SW480 (cell line): ENCODE data around the gene KMO.

ENCODE experiments used
- DNase-seq: peaks from one replicate; pipeline ENCODE4 v3.0.0-alpha.2; 2016; ENCODE audit warnings: low spot score

KMO gene

DNA sequence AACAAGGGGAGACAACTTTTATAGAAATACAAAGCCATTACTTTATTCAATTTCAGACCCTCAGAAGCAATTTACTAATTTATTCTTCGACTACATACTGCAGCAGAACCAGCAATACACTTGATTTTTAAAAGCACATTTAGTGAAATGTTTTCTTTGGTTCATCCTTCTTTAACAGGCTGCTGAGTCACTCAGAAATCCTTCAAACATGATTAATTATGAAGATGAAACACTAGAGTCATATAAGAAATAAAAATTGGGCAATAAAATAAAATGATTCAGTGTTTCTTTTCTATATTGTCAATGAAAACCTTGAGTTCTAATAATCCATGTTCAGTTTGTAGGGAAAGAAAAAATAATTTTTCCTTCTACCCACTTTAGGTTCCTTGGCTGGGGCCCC is 61.0 kb downstream of the KMO start:
- no peak for DNase-seq

DNA sequence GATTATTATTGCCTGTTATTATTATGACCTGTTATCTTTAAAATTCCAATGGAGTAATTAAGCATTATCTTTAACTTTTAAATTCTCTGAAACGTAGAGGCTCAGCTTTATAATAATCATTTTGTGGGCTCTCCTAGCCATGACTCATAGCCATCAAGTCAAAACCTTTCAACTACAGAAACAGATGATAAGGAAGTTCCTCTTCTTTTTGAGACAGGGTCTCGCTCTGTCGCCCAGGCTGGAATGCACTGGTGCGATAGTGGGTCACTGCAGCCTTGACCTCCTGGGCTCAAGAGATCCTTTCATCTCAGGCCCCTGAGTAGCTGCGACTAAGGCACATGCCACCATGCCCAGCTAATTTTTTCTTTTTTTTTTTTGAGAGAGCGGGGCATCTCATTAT is 64.5 kb downstream of the KMO start:
- no peak for DNase-seq

DNA sequence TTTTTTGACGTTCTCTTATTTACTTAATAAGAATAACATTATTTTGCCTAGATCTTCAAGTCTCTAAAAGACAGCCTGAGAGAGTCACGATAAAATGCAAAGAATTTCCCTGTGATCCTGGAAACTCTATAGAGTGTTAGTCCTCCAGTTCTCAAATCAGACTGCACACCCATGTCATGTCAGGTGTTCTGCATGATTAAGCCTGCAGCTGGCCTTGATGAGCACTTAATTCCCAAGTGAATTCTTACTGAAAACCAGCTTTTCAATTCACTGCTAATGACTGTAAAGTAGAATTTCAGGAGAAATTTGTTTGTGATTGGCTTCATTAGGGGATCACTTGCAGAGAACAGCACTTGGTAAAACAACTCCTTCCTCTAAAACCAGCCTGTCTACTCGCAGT is 66.1 kb downstream of the KMO start:
- DNase-seq = no peak

DNA sequence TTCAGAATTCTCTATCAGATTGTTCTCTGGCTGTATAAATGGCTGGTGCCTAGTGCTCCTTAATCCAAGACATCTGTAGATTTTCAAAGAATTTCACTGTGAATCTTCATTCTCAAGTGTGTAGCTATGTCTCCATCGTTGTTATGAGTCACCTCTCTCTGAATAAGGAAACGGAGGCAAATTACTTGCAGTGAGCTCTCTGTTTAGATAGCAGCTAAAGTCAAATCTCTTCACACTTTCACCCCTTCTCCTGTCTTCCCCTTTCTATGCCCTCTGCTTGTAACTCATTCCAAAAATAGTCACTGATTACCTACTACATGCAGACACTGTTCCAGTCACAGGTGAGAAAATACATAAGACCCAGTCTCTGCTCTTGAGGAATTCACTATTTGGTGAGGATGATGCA is 68.3 kb downstream of the KMO start:
- DNase-seq = no peak

DNA sequence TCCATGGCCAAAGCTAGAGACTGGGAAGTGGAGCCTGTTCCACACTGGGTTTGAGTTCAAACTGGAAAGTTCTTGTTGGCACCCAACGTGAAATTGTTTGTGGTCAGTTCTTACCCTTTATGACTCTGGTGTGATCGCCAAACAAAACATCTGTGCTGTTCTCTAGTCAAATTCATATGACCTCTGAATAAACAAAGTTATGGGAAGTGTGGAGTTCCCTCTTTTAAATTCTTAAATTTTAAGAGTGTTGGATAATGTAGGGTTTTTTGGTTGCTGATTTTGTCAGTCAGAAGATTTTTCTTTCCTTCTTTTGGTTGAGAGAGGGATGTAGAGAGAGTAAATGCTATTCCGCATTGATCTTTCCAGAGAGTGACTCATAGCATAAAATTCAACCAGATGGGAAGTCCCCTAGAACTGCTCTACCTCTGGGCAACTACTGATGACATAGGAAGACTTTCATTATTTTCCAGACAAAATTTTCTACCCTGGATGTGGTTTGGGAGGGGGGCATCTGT is 71.6 kb downstream of the KMO start:
- DNase-seq = no peak

DNA sequence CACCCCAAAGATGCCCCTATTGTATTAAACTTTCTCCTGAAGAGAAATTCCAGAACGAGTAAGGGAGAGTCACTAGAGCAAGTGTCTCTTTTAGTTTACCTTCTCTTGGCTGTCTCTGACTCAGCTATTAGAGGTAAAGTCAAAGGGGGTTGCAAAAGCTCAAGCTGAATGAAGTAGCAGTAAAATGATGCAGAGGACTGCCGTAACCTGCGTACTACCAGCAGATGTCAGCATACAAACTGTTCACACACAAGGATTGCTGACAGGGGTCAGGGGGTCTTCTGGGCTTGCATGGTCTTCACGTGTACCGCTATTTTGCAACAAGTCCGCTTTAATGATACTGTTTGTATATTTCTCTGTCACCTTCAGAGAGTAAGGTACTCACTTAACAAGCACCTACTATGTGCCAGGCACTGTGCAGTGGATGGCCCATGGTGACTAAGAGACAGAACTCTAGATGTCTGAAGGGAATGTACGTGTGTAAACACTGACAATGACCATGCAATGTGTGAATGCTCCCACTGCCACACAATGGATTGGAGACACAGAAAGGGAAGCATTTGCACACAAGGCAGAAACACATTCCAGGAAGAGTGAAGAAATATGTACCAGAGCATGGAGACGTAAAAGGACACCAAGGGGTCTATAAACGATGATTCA is 73.1 kb downstream of the KMO start:
- no peak for DNase-seq

DNA sequence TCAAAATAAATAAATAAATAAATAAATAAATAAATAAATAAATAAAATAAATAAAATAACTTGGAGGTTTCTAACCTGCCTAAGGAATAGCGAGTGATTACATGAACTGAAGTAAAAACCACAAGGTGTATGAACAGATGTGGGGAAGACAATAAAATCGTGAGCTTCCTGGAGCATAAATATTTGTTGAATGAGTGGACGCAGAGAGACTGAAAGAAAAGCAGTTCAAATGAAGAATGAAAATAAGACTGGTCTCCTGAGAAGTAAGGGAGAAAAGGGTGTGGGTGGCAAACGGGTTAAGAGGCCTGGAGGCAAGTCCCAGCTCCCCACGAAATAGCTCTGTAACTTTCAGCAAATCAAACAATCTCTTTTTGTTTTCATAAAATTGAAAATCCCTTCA is 74.4 kb downstream of the KMO start:
- peak; percentile 14 for DNase-seq

DNA sequence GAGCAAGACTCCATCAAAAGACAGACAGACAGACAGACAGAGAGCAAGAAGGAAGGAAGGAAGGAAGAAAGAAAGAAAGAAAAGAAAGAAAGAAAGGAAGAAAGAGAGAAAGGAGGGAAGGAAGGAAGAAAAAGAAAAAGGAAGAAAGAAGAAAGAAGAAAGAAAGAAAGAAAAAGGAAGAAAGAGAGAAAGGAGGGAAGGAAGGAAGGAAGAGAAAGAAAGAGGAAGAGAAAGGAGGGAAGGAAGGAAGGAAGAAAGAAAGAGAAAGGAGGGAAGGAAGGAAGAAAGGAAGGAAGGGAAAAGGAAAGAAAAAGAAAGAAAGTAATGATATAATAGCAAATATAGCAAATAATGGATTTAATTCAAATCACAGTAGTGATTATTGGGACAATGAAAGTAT is 75.3 kb downstream of the KMO start:
- no peak for DNase-seq

DNA sequence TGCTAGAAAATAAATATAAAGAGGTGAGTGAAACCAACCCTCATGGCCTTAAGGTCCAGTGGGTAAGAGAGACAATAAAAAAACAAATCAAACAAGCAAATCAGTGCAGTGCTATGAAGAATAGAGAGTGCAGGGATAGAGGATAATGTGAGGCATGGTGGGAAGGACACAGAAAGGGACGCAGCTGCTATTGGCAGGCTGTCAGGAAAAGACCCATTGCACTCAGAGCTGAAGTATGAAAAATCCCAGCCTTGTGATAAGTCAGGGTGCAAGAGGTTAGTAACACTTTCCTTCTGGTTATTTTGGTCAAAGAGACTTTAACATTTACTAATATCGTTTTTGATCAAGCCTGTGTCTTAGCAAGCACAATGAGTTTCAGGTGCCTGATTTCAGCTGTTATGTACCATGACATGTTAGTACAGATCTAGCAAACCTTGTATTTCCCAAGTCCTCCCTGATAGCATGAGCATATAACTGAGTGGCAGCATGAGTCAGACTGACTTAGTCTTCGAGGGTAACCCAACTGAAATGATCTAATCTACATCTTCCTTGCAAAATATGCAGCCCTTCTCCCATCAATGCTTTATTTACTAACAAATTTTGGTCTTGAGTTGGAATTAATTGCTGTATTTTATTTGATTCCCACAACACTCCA is 76.3 kb downstream of the KMO start:
- no peak for DNase-seq

DNA sequence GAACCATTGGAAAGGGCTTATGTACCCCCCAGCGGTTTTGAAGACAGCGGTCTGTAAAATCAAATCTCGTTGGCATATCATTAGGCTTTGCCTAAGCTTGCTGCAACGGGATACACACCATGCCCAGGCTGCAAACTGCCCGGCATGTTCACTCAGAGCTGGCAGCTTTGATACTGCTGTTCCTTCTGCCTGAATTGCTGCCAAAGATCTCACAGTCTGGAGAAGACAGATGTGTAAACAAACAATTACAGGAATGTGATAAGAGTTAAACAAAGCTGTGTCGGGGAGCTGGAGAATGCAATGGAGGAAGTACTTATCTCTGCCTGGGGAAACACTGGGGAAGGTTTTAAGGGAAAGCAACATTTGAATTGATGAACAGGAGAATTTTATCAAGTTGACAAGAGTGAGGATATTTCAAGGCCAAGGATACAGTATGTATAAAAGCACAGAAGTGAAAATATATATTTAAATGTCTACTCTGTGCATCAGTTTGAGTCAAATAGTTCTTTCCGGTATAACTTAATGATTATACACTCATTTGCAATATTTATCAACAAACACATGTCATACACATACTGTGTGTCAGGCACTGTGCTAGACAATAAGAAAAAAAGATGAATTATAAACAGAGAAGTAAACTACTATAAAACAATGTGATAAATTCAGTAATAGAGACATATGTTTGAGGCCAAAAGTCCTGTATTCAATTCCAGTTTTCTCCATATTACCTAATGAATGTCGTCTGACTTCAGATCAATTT is 78.1 kb downstream of the KMO start:
- DNase-seq = no peak

DNA sequence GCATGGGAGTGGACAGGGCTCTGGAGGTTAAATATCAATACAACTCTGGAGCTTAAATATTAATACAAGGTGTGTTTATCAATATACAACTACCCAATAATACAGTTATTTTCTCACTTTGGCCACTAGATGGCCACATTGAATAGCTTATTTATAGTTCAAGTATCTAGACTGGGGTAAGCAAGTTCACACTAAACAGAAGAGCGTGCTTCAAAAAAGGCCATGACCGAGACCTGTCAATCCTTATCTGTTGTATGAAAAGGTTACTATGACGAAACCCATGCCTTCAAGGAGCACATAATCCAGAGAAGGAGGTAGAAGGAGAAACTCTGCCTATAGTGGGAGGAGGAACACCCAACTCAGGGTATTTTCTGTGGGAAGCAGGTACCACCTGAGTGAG is 78.9 kb downstream of the KMO start:
- peak; percentile 74 for DNase-seq

DNA sequence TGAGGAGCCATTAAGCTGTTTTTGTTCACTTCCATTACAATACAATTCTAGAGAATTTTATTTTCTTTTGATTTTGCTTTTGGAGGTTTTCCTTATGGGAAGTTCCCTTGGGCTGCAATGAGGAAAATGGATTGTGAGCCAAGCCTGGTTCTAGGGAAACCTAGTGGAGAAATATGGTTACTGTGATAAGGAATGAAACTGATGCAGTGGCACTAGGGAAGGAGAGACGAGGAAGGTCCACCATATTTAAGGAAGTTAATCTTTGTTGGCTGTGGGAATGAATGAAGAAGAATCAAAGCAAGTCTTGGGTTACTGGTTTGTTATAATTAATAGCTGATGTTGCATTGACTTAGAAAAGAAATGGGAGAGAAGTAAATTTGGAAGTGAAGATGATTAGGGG is 79.6 kb downstream of the KMO start:
- no peak for DNase-seq

DNA sequence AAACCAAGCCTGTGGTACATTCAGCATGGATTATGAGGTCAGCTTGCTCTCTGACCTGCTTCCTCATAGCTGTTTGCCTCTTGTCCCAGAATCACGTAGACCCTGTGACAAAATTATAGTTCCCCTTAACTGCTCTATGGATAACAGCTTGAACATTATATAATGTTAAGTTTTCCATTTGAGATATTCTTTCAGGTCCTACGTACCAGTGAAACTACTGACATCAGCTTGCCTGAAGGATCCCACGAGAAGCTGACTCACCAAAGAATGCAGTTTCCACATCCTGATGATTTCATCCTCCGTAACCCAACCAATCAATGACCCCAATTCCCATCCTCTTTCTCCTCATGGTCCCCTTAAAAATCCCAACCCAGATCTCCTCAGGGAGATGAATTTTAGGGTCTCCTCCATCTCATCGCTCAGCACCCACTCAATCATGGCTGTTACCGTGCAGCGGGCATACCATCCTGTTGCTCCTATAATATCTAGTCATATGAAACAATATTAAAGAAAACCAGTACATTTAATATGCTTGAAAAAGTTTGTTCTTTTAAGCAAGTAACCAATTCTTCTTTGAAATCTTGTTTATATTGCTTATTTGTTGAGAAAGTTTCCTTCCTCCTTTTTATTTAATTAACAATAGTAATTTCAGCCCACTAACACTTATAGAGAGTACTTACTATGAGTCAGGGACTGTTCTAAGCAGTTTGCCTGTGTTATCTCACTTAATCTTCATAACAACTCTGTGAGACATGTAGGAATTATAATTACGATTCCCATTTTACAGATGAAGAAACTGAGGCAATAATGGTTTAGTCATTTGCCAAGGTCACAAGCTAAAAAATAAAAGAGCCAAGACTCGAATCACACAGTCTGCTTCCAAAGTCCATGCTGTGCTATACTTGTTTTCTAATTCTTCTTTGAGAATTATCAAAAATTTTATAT is 80.6 kb downstream of the KMO start:
- peak; percentile 50 for DNase-seq

DNA sequence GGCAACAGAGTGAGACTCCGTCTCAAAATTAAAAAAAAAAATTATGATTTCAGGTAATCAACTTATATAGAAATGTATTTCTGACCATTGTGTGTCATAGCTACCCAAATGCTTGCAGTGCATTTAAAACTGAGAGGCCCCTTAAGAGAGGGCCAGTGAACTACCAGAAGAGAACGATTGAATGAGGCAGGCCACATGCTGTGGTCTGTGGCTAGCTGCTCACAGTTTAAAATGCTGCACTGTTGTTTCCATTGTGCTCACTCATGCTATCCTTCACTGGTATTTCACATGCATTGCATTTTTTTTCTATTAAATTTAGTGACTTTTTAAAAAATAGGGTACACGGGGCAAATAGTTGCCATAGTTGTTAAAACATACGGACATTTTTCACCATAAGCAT is 82.0 kb downstream of the KMO start:
- no peak for DNase-seq

DNA sequence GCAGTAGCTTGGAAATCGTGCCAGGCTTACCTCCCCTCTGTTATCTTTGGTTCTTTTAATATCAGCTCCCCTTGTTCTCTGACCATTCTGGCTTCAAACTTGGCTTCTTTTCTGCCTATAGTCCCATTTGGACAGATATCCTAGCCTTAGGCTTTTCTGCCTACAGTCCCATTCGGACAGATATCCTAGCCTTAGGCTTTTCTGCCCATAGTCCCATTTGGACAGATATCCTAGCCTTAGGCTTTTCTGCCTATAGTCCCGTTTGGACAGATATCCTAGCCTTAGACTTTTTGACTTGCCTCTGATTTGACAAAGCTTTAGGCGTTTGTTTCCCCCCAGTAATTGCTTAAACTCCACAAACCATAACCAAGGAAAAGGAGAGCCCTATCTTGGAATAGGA is 82.4 kb downstream of the KMO start:
- no peak for DNase-seq

DNA sequence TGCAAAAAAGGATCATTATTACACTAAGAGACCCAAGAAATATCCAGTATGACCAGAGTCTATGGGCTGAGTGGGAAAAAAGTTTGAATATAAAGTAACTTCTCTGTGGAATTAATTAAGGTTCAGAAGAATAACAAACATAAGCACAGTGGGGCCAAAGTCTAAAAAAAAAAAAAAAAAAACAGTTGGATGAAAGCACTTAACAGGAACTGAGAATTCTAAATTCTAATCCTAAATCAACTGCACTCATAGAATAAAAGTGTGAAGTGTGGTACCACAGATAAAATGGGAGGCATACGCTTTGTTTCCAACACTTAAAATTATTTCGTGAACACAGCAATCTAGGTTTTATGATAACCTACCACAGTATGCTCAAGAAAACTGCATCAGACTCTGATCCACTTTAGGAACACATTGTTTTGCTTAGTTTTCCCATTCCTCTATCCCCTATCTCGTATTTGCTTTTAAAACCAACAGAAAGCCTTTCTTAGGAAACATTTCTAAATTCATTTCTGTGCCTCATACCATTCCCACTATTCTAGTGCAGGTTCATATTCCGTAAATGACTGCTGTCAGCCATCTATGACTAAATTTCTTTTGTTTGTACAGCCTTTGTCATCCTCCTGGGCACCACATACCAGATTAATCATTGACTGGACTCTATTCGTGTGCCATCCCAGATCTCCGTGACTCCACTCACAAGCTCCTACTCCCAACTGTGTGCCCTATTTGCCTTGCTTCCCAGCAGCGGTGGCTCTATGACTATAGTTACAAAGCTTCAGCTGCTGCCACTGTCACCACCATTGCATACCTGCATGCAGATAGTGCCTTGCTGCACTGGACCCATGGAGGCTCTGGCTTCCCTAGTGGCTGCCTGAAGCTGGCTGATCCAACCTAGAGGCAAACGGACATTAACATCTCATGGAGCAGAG is 83.1 kb downstream of the KMO start:
- peak; percentile 71 for DNase-seq

DNA sequence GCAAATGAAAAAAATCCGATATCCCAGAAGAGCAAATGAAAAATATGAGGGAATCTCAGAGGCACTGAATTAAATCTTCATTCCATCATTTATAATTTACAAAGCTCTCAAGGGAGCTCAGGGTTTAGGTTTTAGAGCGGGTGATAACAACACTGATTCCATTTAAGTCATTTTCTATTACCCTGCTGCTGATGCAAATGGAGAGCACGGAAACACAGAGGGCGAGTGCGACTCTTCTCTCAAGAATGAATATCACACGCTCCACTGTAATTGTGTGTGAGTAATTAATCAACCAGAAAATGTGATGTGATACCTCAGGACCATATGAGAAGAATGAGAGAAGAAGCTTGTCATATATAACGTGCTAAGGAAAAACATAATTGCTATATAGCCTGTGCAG is 85.2 kb downstream of the KMO start:
- DNase-seq = no peak

DNA sequence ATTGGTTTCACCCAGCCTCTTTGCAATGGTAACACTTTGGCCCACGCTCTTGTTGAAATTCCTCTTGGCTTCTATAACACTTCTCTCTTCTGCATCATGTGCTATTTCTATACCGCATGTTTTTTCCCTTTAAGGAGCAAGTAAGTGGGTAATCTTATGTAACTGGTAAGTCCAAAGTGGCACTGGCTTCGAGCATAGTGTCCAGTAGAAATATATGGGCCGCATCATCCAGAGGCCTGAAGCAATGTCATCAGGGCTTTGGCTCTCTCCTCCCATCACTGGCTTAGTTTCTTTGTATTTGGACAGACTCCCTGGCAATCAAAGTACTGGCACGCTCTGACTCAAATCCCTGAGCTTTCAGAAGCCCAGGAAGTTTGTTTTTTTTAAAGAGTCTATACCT is 90.5 kb downstream of the KMO start:
- no peak for DNase-seq

DNA sequence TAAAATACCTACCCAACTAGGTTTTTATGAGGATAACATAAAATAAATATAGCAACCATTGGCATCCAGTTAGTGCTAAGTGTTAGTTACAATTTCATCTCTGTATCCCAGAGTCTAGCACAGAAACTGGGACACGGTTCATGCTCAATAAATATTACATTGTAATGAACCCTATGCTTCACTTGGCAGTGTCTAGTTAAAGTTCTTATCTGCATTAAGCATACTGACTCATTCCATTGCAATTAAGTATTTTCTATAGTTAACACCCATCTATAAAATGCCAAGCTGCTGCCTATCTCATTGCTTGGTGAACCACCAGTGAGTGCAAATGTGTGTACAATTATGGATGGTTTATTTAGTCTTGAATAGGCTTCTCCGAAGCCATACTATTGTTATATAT is 92.8 kb downstream of the KMO start:
- no peak for DNase-seq

DNA sequence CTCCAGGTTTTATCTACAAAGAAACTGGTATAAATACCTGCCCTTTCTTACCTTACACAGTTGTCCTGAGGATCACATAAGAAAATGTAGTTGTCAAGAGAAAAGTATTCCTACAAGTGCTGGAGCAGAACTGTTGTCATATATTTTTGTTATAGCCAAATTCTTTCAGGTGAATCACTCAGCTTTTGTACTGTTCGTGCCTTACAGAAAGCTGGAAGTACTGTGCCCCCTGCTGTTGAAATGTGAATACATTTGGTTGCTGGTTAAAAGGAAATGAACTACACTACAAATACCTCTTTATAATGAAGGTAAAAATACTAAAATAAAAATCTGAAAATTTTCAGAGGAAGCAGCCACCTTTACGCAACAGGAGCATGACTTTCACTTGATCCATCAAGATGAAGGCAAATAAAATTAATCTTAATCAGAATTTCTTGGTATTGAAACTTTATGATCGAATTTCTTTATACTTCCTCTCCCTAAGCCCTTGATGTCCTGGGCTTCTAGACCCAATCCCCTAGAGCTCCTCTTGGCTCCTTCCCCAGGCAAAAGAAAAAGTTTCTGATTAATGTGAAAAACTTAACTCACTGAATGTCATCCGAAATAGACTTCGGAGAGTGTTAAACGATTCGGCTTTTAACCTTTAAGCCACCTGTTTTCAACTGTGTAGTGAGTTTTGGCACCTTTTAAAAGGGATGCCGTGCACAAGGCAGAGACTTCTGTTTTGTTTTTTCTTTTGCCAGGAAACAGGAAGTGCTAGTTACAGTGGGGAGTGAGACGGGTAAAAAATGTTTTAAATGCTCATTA is 95.5 kb downstream of the KMO start:
- peak; percentile 34 for DNase-seq
